Stomach (tissue), 4 donors: ENCODE data around the gene NPAS3.

ENCODE experiments used
- POLR2A ChIP-seq, 4 donors: fragments of 450-650 bp; IDR thresholded peaks; one replicate each; pipeline ENCODE4 v1.6.1; 2016; ENCODE audit warnings: antibody characterized with exemption in 4 of 4, control low read depth in 2 of 4, mild to moderate bottlenecking in 1 of 4, moderate library complexity in 1 of 4
- POLR2AphosphoS5 ChIP-seq, 3 donors: sonication (generic); formaldehyde crosslinking; IDR thresholded peaks; one replicate each; pipeline ENCODE4 v1.6.1; 2016; ENCODE audit warnings: antibody characterized with exemption in 3 of 3
- TF ChIP-seq, protein P1 (sequence below), 7 experiments: fragments of 450-650 bp in 4 of 7; fragments of 200-600 bp in 3 of 7; sonication (generic) in 3 of 7; IDR thresholded peaks; one replicate each; pipeline ENCODE4 v1.5.1; 2016 to 2019; ENCODE audit warnings: antibody characterized with exemption in 7 of 7, control low read depth in 2 of 7, mild to moderate bottlenecking in 1 of 7

- TF ChIP-seq, protein P1, sequence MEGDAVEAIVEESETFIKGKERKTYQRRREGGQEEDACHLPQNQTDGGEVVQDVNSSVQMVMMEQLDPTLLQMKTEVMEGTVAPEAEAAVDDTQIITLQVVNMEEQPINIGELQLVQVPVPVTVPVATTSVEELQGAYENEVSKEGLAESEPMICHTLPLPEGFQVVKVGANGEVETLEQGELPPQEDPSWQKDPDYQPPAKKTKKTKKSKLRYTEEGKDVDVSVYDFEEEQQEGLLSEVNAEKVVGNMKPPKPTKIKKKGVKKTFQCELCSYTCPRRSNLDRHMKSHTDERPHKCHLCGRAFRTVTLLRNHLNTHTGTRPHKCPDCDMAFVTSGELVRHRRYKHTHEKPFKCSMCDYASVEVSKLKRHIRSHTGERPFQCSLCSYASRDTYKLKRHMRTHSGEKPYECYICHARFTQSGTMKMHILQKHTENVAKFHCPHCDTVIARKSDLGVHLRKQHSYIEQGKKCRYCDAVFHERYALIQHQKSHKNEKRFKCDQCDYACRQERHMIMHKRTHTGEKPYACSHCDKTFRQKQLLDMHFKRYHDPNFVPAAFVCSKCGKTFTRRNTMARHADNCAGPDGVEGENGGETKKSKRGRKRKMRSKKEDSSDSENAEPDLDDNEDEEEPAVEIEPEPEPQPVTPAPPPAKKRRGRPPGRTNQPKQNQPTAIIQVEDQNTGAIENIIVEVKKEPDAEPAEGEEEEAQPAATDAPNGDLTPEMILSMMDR (IDR thresholded peaks at IDR 0.05), result no peak
- no peak for TF ChIP-seq POLR2AphosphoS5 (IDR thresholded peaks at IDR 0.05)
- TF ChIP-seq POLR2A (IDR thresholded peaks at IDR 0.05), result no peak
Measured at GRCh38 chr14:33800735-33801163, 862.1 kb downstream of the NPAS3 start.
